Stimulated activated naive CD8-positive, alpha-beta T cell treated with anti-CD3 and anti-CD28 coated beads, Interleukin-15, amount 100 ng/mL, for 72 hours (primary cell): ENCODE data around the gene HDAC11.
"Not testable (repeated sequence)": the region's sequence is repeated elsewhere in the genome, so short reads cannot be mapped to it uniquely, and the experiment has no call there.

Source experiments
- ATAC-seq: fragments of 150-1000 bp; cut with Tn5 transposase; 2 replicates; pipeline ENCODE4 v1.10.0; 2021; ENCODE audit warnings: mild to moderate bottlenecking, moderate library complexity
- DNase-seq, 2 donors: peaks; one replicate each; pipeline ENCODE4 v3.0.0; 2021 to 2022
- H3K27ac Mint-ChIP-seq, 2 donors: one replicate each; pipeline ENCODE4 v1.8.0; 2022; ENCODE audit warnings: mild to moderate bottlenecking in 2 of 2, mixed read lengths in 2 of 2, moderate library complexity in 2 of 2
- H3K27me3 Mint-ChIP-seq: one replicate; pipeline ENCODE4 v1.8.0; 2022; ENCODE audit warnings: mixed read lengths
- H3K4me1 Mint-ChIP-seq: one replicate; pipeline ENCODE4 v1.8.0; 2022; ENCODE audit warnings: mild to moderate bottlenecking, mixed read lengths
- H3K4me3 Mint-ChIP-seq, 2 donors: one replicate each; pipeline ENCODE4 v1.8.0; 2022; ENCODE audit warnings: mild to moderate bottlenecking in 2 of 2, mixed read lengths in 2 of 2, moderate library complexity in 1 of 2
- H3K9me3 Mint-ChIP-seq, 2 donors: one replicate each; pipeline ENCODE4 v1.8.0; 2022; ENCODE audit warnings: mixed read lengths in 2 of 2

HDAC11 gene

GRCh38 chr3:13495921-13496723 lies 16.0 kb downstream of the HDAC11 start:
- Mint-ChIP-seq H3K4me1 (no peaks in the 10 kb centered on the region), H3K27ac (no peak overlapping the region), H3K4me3 (no peak overlapping the region), H3K9me3 (no peaks in the 10 kb centered on the region), H3K27me3 (no peaks in the 10 kb centered on the region)
- DNase-seq (peak; percentile 73 to 74), ATAC-seq (peak; percentile 84)

GRCh38 chr3:13496879-13497278 lies 16.8 kb downstream of the HDAC11 start:
- Mint-ChIP-seq H3K27me3 (no peaks in the 10 kb centered on the region), H3K9me3 (no peaks in the 10 kb centered on the region), H3K27ac (no peak overlapping the region), H3K4me3 (no peak overlapping the region), H3K4me1 (no peaks in the 10 kb centered on the region)
- ATAC-seq (no peak), DNase-seq (no peak)

GRCh38 chr3:13497386-13497785 lies 17.3 kb downstream of the HDAC11 start:
- no peak overlapping the region for H3K27ac Mint-ChIP-seq
- H3K27me3 Mint-ChIP-seq, result no peaks in the 10 kb centered on the region
- ATAC-seq, result no peak
- no peaks in the 10 kb centered on the region for H3K9me3 Mint-ChIP-seq
- no peaks in the 10 kb centered on the region for H3K4me1 Mint-ChIP-seq
- DNase-seq, result no peak
- no peak overlapping the region for H3K4me3 Mint-ChIP-seq

GRCh38 chr3:13498354-13499060 lies 18.4 kb downstream of the HDAC11 start:
- ATAC-seq (no peak), DNase-seq (no peak)
- Mint-ChIP-seq H3K4me1 (no peaks in the 10 kb centered on the region), H3K27ac (no peak overlapping the region), H3K27me3 (no peaks in the 10 kb centered on the region), H3K4me3 (no peak overlapping the region), H3K9me3 (no peaks in the 10 kb centered on the region)

- H3K4me3 Mint-ChIP-seq, H3K27me3 Mint-ChIP-seq, H3K27ac Mint-ChIP-seq: not testable (repeated sequence)
Measured at GRCh38 chr3:13499246-13499645, 19.1 kb downstream of the HDAC11 start.

GRCh38 chr3:13500133-13500885 lies 20.2 kb downstream of the HDAC11 start:
- ATAC-seq (no peak), DNase-seq (no peak)
- no peaks in the 10 kb centered on the region for H3K27me3 Mint-ChIP-seq
- H3K4me1 Mint-ChIP-seq, result no peaks in the 10 kb centered on the region
- no peak overlapping the region for H3K4me3 Mint-ChIP-seq
- H3K27ac Mint-ChIP-seq, result peak overlapping the region in 1 of 2 donors; percentile 31
- H3K9me3 Mint-ChIP-seq, result no peaks in the 10 kb centered on the region

More at GRCh38 chr3:13499246-13499645, 19.1 kb downstream of the HDAC11 start:
- H3K9me3 Mint-ChIP-seq, DNase-seq, H3K4me1 Mint-ChIP-seq, ATAC-seq: not testable (repeated sequence)

- no peak for DNase-seq
- Mint-ChIP-seq H3K27me3 (no peaks in the 10 kb centered on the region), H3K4me3 (no peak overlapping the region), H3K27ac (peak overlapping the region; percentile 31 to 48), H3K9me3 (no peaks in the 10 kb centered on the region), H3K4me1 (no peaks in the 10 kb centered on the region)
- ATAC-seq, result no peak
Measured at GRCh38 chr3:13501056-13501455, 20.9 kb downstream of the HDAC11 start.

- no peak overlapping the region for H3K4me3 Mint-ChIP-seq
- no peaks in the 10 kb centered on the region for H3K9me3 Mint-ChIP-seq
- H3K27ac Mint-ChIP-seq, result no peak overlapping the region
- no peaks in the 10 kb centered on the region for H3K4me1 Mint-ChIP-seq
- no peak for ATAC-seq
- DNase-seq, result no peak
- H3K27me3 Mint-ChIP-seq, result no peaks in the 10 kb centered on the region
Measured at GRCh38 chr3:13501521-13501920, 21.4 kb downstream of the HDAC11 start.

GRCh38 chr3:13501958-13502790 lies 22.1 kb downstream of the HDAC11 start:
- Mint-ChIP-seq H3K9me3 (no peaks in the 10 kb centered on the region), H3K27ac (no peak overlapping the region), H3K4me1 (no peaks in the 10 kb centered on the region), H3K27me3 (no peaks in the 10 kb centered on the region), H3K4me3 (no peak overlapping the region)
- ATAC-seq, result no peak
- no peak for DNase-seq

GRCh38 chr3:13502791-13503060 lies 22.6 kb downstream of the HDAC11 start:
- H3K27me3 Mint-ChIP-seq, result no peaks in the 10 kb centered on the region
- H3K9me3 Mint-ChIP-seq, result no peaks in the 10 kb centered on the region
- no peak overlapping the region for H3K27ac Mint-ChIP-seq
- no peak overlapping the region for H3K4me3 Mint-ChIP-seq
- no peaks in the 10 kb centered on the region for H3K4me1 Mint-ChIP-seq
- no peak for ATAC-seq
- DNase-seq, result no peak

- no peaks in the 10 kb centered on the region for H3K27me3 Mint-ChIP-seq
- no peak overlapping the region for H3K4me3 Mint-ChIP-seq
- no peak overlapping the region for H3K27ac Mint-ChIP-seq
- no peak for ATAC-seq
- no peaks in the 10 kb centered on the region for H3K9me3 Mint-ChIP-seq
- DNase-seq, result no peak
- no peaks in the 10 kb centered on the region for H3K4me1 Mint-ChIP-seq
Measured at GRCh38 chr3:13504161-13504831, 24.2 kb downstream of the HDAC11 start.

- Mint-ChIP-seq H3K27ac (peak overlapping the region in 1 of 2 donors; percentile 38), H3K4me1 (no peaks in the 10 kb centered on the region), H3K4me3 (no peak overlapping the region), H3K9me3 (no peaks in the 10 kb centered on the region), H3K27me3 (no peaks in the 10 kb centered on the region)
- DNase-seq (no peak), ATAC-seq (peak; percentile 14)
Measured at GRCh38 chr3:13505147-13506130, 25.3 kb downstream of the HDAC11 start.

- Mint-ChIP-seq H3K9me3 (no peaks in the 10 kb centered on the region), H3K4me3 (no peak overlapping the region), H3K4me1 (no peaks in the 10 kb centered on the region), H3K27me3 (no peaks in the 10 kb centered on the region), H3K27ac (no peak overlapping the region)
- DNase-seq (no peak), ATAC-seq (no peak)
Measured at GRCh38 chr3:13506239-13506638, 26.1 kb downstream of the HDAC11 start.

- Mint-ChIP-seq H3K4me3 (no peak overlapping the region), H3K4me1 (no peaks in the 10 kb centered on the region), H3K27ac (peak overlapping the region; percentile 7 to 15), H3K9me3 (no peaks in the 10 kb centered on the region), H3K27me3 (no peaks in the 10 kb centered on the region)
- ATAC-seq, result no peak
- no peak for DNase-seq
Measured at GRCh38 chr3:13506680-13507079, 26.6 kb downstream of the HDAC11 start.
